ENCODE results near the gene TAOK3.

- no peak for TF ChIP-seq CTCF (IDR thresholded peaks at IDR 0.05; ENCODE audit: insufficient read depth, low read depth, low read length)
- no peak for TF ChIP-seq EZH2 (IDR thresholded peaks at IDR 0.05; ENCODE audit: insufficient read depth, low read length)
These were observed 270.1 kb downstream of the TAOK3 start for GRCh38 chr12:118102609-118103008.

Data from astrocyte (in vitro differentiated cells and primary cell).